ENCODE data around the gene CST6.

- TF ChIP-seq CTCF (IDR thresholded peaks at IDR 0.05; ENCODE audit: insufficient read depth, low read depth, low read length) (no peak), EZH2 (IDR thresholded peaks at IDR 0.05; ENCODE audit: insufficient read depth, low read length) (no peak)
These were observed 21.3 kb downstream of the CST6 start for GRCh38 chr11:66032957-66033735.
